Endometrial microvascular endothelial cells (primary cell): ENCODE results near the gene SLC34A1. TPM values are rescaled to one million over a fixed set of nuclear protein-coding genes. Genes with fewer than 3 reads are reported as not detected.

Experiments used
- total RNA-seq: library from RNA; depleted of rRNA; stranded (reverse); fragments of >200 nt; gene quantifications from one replicate; pipeline ENCODE4 v1.2.3, GENCODE V29; 2015; ENCODE audit errors: inconsistent ontology term

SLC34A1 gene
- total RNA-seq, 1 donor from 2014 or later: not detected

Other genes with a start within 250 kb of the SLC34A1 start
- gene RAB24, start 80.7 kb upstream of the SLC34A1 start, total RNA-seq: 20.3 TPM
- 226 TPM for gene PRELID1, start 80.6 kb upstream of the SLC34A1 start, total RNA-seq
- gene MXD3, start 72.5 kb upstream of the SLC34A1 start, total RNA-seq: 48.7 TPM
- gene LMAN2, start 32.8 kb upstream of the SLC34A1 start, total RNA-seq: 318 TPM
- 7.2 TPM for gene RGS14, start 26.5 kb upstream of the SLC34A1 start, total RNA-seq
- not detected for gene PFN3, start 16.2 kb downstream of the SLC34A1 start, total RNA-seq
- gene F12, start 25.1 kb downstream of the SLC34A1 start, total RNA-seq: 0.28 TPM
- gene GRK6, start 42.2 kb downstream of the SLC34A1 start, total RNA-seq: 50.9 TPM
- gene PRR7, start 62.4 kb downstream of the SLC34A1 start, total RNA-seq: 11.2 TPM
- gene DBN1, start 89.2 kb downstream of the SLC34A1 start, total RNA-seq: 286 TPM
- gene PDLIM7, start 113.2 kb downstream of the SLC34A1 start, total RNA-seq: 224 TPM
- 3.0 TPM for gene DOK3, start 125.4 kb downstream of the SLC34A1 start, total RNA-seq
- 163 TPM for gene DDX41, start 132.5 kb downstream of the SLC34A1 start, total RNA-seq
- gene FAM193B, start 170.1 kb downstream of the SLC34A1 start, total RNA-seq: 32.3 TPM
- gene TMED9, start 207.8 kb downstream of the SLC34A1 start, total RNA-seq: 170 TPM
- 44.8 TPM for gene B4GALT7, start 215.7 kb downstream of the SLC34A1 start, total RNA-seq